ENCODE data around the gene NCAM2.
"Not testable (repeated sequence)": the region's sequence is repeated elsewhere in the genome, so short reads cannot be mapped to it uniquely, and the experiment has no call there.

NCAM2 gene

GRCh38 chr21:21387916-21388315, 389.7 kb downstream of the NCAM2 start:
- Histone ChIP-seq H3K4me3 (ENCODE audit: low read depth in 1 of 2, low read length in 2 of 2) (no peak overlapping the region), H3K9me3 (ENCODE audit: control insufficient read depth in 1 of 2, low read length in 2 of 2) (peaks cover 0 to 27% of the 10 kb centered on the region in 2 donors), H3K9ac (ENCODE audit: low read depth in 1 of 2, low read length in 2 of 2) (no peak overlapping the region), H3K4me1 (ENCODE audit: control insufficient read depth in 1 of 2, insufficient read depth in 2 of 2, low read length in 2 of 2) (no peaks in the 10 kb centered on the region), H3K27ac (ENCODE audit: low read depth, low read length) (no peak overlapping the region), H3K27me3 (ENCODE audit: control insufficient read depth in 1 of 2, insufficient read depth in 2 of 2, low read length in 2 of 2) (no peaks in the 10 kb centered on the region), H3K36me3 (ENCODE audit: control insufficient read depth in 1 of 2, insufficient read depth in 2 of 2, low read length in 2 of 2) (no peaks in the 10 kb centered on the region)

GRCh38 chr21:21394064-21394463, 395.9 kb downstream of the NCAM2 start:
- Histone ChIP-seq H3K36me3 (ENCODE audit: control insufficient read depth in 1 of 2, insufficient read depth in 2 of 2, low read length in 2 of 2) (no peaks in the 10 kb centered on the region), H3K4me3 (ENCODE audit: low read depth in 1 of 2, low read length in 2 of 2) (no peak overlapping the region), H3K4me1 (ENCODE audit: control insufficient read depth in 1 of 2, insufficient read depth in 2 of 2, low read length in 2 of 2) (no peaks in the 10 kb centered on the region)

GRCh38 chr21:21396424-21396823, 398.2 kb downstream of the NCAM2 start:
- no peaks in the 10 kb centered on the region for H3K4me1 ChIP-seq (ENCODE audit: control insufficient read depth in 1 of 2, insufficient read depth in 2 of 2, low read length in 2 of 2)
- no peak overlapping the region for H3K4me3 ChIP-seq (ENCODE audit: low read depth in 1 of 2, low read length in 2 of 2)
- H3K36me3 ChIP-seq (ENCODE audit: control insufficient read depth in 1 of 2, insufficient read depth in 2 of 2, low read length in 2 of 2): no peaks in the 10 kb centered on the region
- H3K27ac ChIP-seq (ENCODE audit: low read depth, low read length): no peak overlapping the region
- H3K9ac ChIP-seq (ENCODE audit: low read depth in 1 of 2, low read length in 2 of 2): no peak overlapping the region
- peaks cover 20 to 46% of the 10 kb centered on the region in 2 donors for H3K9me3 ChIP-seq (ENCODE audit: control insufficient read depth in 1 of 2, low read length in 2 of 2)
- no peaks in the 10 kb centered on the region for H3K27me3 ChIP-seq (ENCODE audit: control insufficient read depth in 1 of 2, insufficient read depth in 2 of 2, low read length in 2 of 2)

More at GRCh38 chr21:21394064-21394463, 395.9 kb downstream of the NCAM2 start:
- H3K27me3 ChIP-seq (ENCODE audit: control insufficient read depth in 1 of 2, insufficient read depth in 2 of 2, low read length in 2 of 2): no peaks in the 10 kb centered on the region
- H3K9me3 ChIP-seq (ENCODE audit: control insufficient read depth in 1 of 2, low read length in 2 of 2): peaks cover 16 to 44% of the 10 kb centered on the region in 2 donors
- H3K27ac ChIP-seq (ENCODE audit: low read depth, low read length): no peak overlapping the region
- no peak overlapping the region for H3K9ac ChIP-seq (ENCODE audit: low read depth in 1 of 2, low read length in 2 of 2)

GRCh38 chr21:21397464-21397863, 399.3 kb downstream of the NCAM2 start:
- Histone ChIP-seq H3K9ac (ENCODE audit: low read depth in 1 of 2, low read length in 2 of 2) (no peak overlapping the region), H3K4me1 (ENCODE audit: control insufficient read depth in 1 of 2, insufficient read depth in 2 of 2, low read length in 2 of 2) (no peaks in the 10 kb centered on the region), H3K36me3 (ENCODE audit: control insufficient read depth in 1 of 2, insufficient read depth in 2 of 2, low read length in 2 of 2) (no peaks in the 10 kb centered on the region), H3K4me3 (ENCODE audit: low read depth in 1 of 2, low read length in 2 of 2) (no peak overlapping the region), H3K27ac (ENCODE audit: low read depth, low read length) (no peak overlapping the region), H3K9me3 (ENCODE audit: control insufficient read depth in 1 of 2, low read length in 2 of 2) (peaks cover 22 to 44% of the 10 kb centered on the region in 2 donors), H3K27me3 (ENCODE audit: control insufficient read depth in 1 of 2, insufficient read depth in 2 of 2, low read length in 2 of 2) (no peaks in the 10 kb centered on the region)

GRCh38 chr21:21401444-21401843, 403.2 kb downstream of the NCAM2 start:
- Histone ChIP-seq H3K27me3 (ENCODE audit: control insufficient read depth in 1 of 2, insufficient read depth in 2 of 2, low read length in 2 of 2) (no peaks in the 10 kb centered on the region), H3K4me3 (ENCODE audit: low read depth in 1 of 2, low read length in 2 of 2) (no peak overlapping the region), H3K27ac (ENCODE audit: low read depth, low read length) (no peak overlapping the region), H3K36me3 (ENCODE audit: control insufficient read depth in 1 of 2, insufficient read depth in 2 of 2, low read length in 2 of 2) (no peaks in the 10 kb centered on the region), H3K9ac (ENCODE audit: low read depth in 1 of 2, low read length in 2 of 2) (no peak overlapping the region), H3K9me3 (ENCODE audit: control insufficient read depth in 1 of 2, low read length in 2 of 2) (peaks cover 18 to 42% of the 10 kb centered on the region in 2 donors), H3K4me1 (ENCODE audit: control insufficient read depth in 1 of 2, insufficient read depth in 2 of 2, low read length in 2 of 2) (no peaks in the 10 kb centered on the region)

- not testable (repeated sequence) for H3K27ac ChIP-seq (ENCODE audit: low read depth, low read length); H3K4me1 ChIP-seq (ENCODE audit: control insufficient read depth in 1 of 2, insufficient read depth in 2 of 2, low read length in 2 of 2)
Observed at GRCh38 chr21:21402187-21402586, 404.0 kb downstream of the NCAM2 start.

GRCh38 chr21:21404261-21404660, 406.1 kb downstream of the NCAM2 start:
- not testable (repeated sequence) for H3K36me3 ChIP-seq (ENCODE audit: control insufficient read depth in 1 of 2, insufficient read depth in 2 of 2, low read length in 2 of 2); H3K27ac ChIP-seq (ENCODE audit: low read depth, low read length); H3K9ac ChIP-seq (ENCODE audit: low read depth in 1 of 2, low read length in 2 of 2); H3K4me3 ChIP-seq (ENCODE audit: low read depth in 1 of 2, low read length in 2 of 2); H3K4me1 ChIP-seq (ENCODE audit: control insufficient read depth in 1 of 2, insufficient read depth in 2 of 2, low read length in 2 of 2); H3K27me3 ChIP-seq (ENCODE audit: control insufficient read depth in 1 of 2, insufficient read depth in 2 of 2, low read length in 2 of 2)
- peaks cover 8 to 23% of the 10 kb centered on the region in 2 donors for H3K9me3 ChIP-seq (ENCODE audit: control insufficient read depth in 1 of 2, low read length in 2 of 2)

More at GRCh38 chr21:21402187-21402586, 404.0 kb downstream of the NCAM2 start:
- peaks cover 11 to 38% of the 10 kb centered on the region in 2 donors for H3K9me3 ChIP-seq (ENCODE audit: control insufficient read depth in 1 of 2, low read length in 2 of 2)
- not testable (repeated sequence) for H3K27me3 ChIP-seq (ENCODE audit: control insufficient read depth in 1 of 2, insufficient read depth in 2 of 2, low read length in 2 of 2); H3K4me3 ChIP-seq (ENCODE audit: low read depth in 1 of 2, low read length in 2 of 2); H3K36me3 ChIP-seq (ENCODE audit: control insufficient read depth in 1 of 2, insufficient read depth in 2 of 2, low read length in 2 of 2); H3K9ac ChIP-seq (ENCODE audit: low read depth in 1 of 2, low read length in 2 of 2)

GRCh38 chr21:21406921-21407320, 408.7 kb downstream of the NCAM2 start:
- no peaks in the 10 kb centered on the region for H3K36me3 ChIP-seq (ENCODE audit: control insufficient read depth in 1 of 2, insufficient read depth in 2 of 2, low read length in 2 of 2)
- peaks cover 4 to 12% of the 10 kb centered on the region in 2 donors for H3K9me3 ChIP-seq (ENCODE audit: control insufficient read depth in 1 of 2, low read length in 2 of 2)
- H3K4me3 ChIP-seq (ENCODE audit: low read depth in 1 of 2, low read length in 2 of 2): no peak overlapping the region
- H3K4me1 ChIP-seq (ENCODE audit: control insufficient read depth in 1 of 2, insufficient read depth in 2 of 2, low read length in 2 of 2): no peaks in the 10 kb centered on the region
- H3K27ac ChIP-seq (ENCODE audit: low read depth, low read length): no peak overlapping the region
- no peak overlapping the region for H3K9ac ChIP-seq (ENCODE audit: low read depth in 1 of 2, low read length in 2 of 2)
- no peaks in the 10 kb centered on the region for H3K27me3 ChIP-seq (ENCODE audit: control insufficient read depth in 1 of 2, insufficient read depth in 2 of 2, low read length in 2 of 2)

GRCh38 chr21:21412096-21412495, 413.9 kb downstream of the NCAM2 start:
- Histone ChIP-seq H3K4me3 (ENCODE audit: low read depth in 1 of 2, low read length in 2 of 2) (no peak overlapping the region), H3K36me3 (ENCODE audit: control insufficient read depth in 1 of 2, insufficient read depth in 2 of 2, low read length in 2 of 2) (no peaks in the 10 kb centered on the region), H3K9me3 (ENCODE audit: control insufficient read depth in 1 of 2, low read length in 2 of 2) (peaks cover 4 to 10% of the 10 kb centered on the region in 2 donors), H3K27ac (ENCODE audit: low read depth, low read length) (no peak overlapping the region), H3K4me1 (ENCODE audit: control insufficient read depth in 1 of 2, insufficient read depth in 2 of 2, low read length in 2 of 2) (no peaks in the 10 kb centered on the region), H3K9ac (ENCODE audit: low read depth in 1 of 2, low read length in 2 of 2) (no peak overlapping the region), H3K27me3 (ENCODE audit: control insufficient read depth in 1 of 2, insufficient read depth in 2 of 2, low read length in 2 of 2) (no peaks in the 10 kb centered on the region)

GRCh38 chr21:21415741-21416140, 417.5 kb downstream of the NCAM2 start:
- H3K9me3 ChIP-seq (ENCODE audit: control insufficient read depth in 1 of 2, low read length in 2 of 2): peaks cover 2 to 8% of the 10 kb centered on the region in 2 donors
- H3K4me1 ChIP-seq (ENCODE audit: control insufficient read depth in 1 of 2, insufficient read depth in 2 of 2, low read length in 2 of 2): no peaks in the 10 kb centered on the region
- no peak overlapping the region for H3K27ac ChIP-seq (ENCODE audit: low read depth, low read length)
- H3K9ac ChIP-seq (ENCODE audit: low read depth in 1 of 2, low read length in 2 of 2): no peak overlapping the region
- H3K27me3 ChIP-seq (ENCODE audit: control insufficient read depth in 1 of 2, insufficient read depth in 2 of 2, low read length in 2 of 2): no peaks in the 10 kb centered on the region
- H3K4me3 ChIP-seq (ENCODE audit: low read depth in 1 of 2, low read length in 2 of 2): no peak overlapping the region
- H3K36me3 ChIP-seq (ENCODE audit: control insufficient read depth in 1 of 2, insufficient read depth in 2 of 2, low read length in 2 of 2): no peaks in the 10 kb centered on the region

- peaks cover 0 to 5% of the 10 kb centered on the region in 2 donors for H3K9me3 ChIP-seq (ENCODE audit: control insufficient read depth in 1 of 2, low read length in 2 of 2)
- no peak overlapping the region for H3K9ac ChIP-seq (ENCODE audit: low read depth in 1 of 2, low read length in 2 of 2)
Observed at GRCh38 chr21:21434944-21435343, 436.7 kb downstream of the NCAM2 start.

More at GRCh38 chr21:21434944-21435343, 436.7 kb downstream of the NCAM2 start:
- Histone ChIP-seq H3K27me3 (ENCODE audit: control insufficient read depth in 1 of 2, insufficient read depth in 2 of 2, low read length in 2 of 2) (no peaks in the 10 kb centered on the region), H3K4me1 (ENCODE audit: control insufficient read depth in 1 of 2, insufficient read depth in 2 of 2, low read length in 2 of 2) (no peaks in the 10 kb centered on the region), H3K27ac (ENCODE audit: low read depth, low read length) (no peak overlapping the region), H3K36me3 (ENCODE audit: control insufficient read depth in 1 of 2, insufficient read depth in 2 of 2, low read length in 2 of 2) (no peaks in the 10 kb centered on the region), H3K4me3 (ENCODE audit: low read depth in 1 of 2, low read length in 2 of 2) (no peak overlapping the region)
